Endothelial cell of umbilical vein (primary cell): Measurements from ENCODE around the gene BCL2.

ENCODE experiments used
- CTCF ChIP-seq, 2 donors: IDR thresholded peaks; 1 replicate in 1 of 2; 2 replicates in 1 of 2; pipeline ENCODE4 v1.5.1; 2011; ENCODE audit warnings: low read length in 2 of 2, mild to moderate bottlenecking in 2 of 2, moderate library complexity in 2 of 2, control low read depth in 1 of 2, inconsistent platforms in 1 of 2, low read depth in 1 of 2; ENCODE audit not compliant: insufficient read depth in 1 of 2; ENCODE audit errors: extremely low read depth in 1 of 2
- POLR2A ChIP-seq: IDR thresholded peaks from 2 replicates; pipeline ENCODE4 v1.6.1; 2012; ENCODE audit warnings: low read depth, mild to moderate bottlenecking, control low read depth, low read length
- POLR2AphosphoS5 ChIP-seq: IDR thresholded peaks from 2 replicates; pipeline ENCODE4 v1.6.1; 2012; ENCODE audit warnings: low read depth, mild to moderate bottlenecking, control low read depth, low read length, moderate library complexity; ENCODE audit not compliant: insufficient read depth

GRCh38 chr18:63263444-63263843, 56.1 kb downstream of the BCL2 start:
- no peak for TF ChIP-seq CTCF (IDR thresholded peaks at IDR 0.05; ENCODE audit: extremely low read depth in 1 of 2, insufficient read depth in 1 of 2, low read depth in 1 of 2, low read length in 2 of 2)
- TF ChIP-seq POLR2AphosphoS5: no peak
- no peak for TF ChIP-seq POLR2A
